OCI-M2 (cell line): ENCODE data around the gene SCAF8.

Experiments
- DNase-seq: peaks from one replicate; lab custom pipeline; 2025; ENCODE audit not compliant: unreplicated experiment; lab: John Stamatoyannopoulos, UW

SCAF8 gene

DNA sequence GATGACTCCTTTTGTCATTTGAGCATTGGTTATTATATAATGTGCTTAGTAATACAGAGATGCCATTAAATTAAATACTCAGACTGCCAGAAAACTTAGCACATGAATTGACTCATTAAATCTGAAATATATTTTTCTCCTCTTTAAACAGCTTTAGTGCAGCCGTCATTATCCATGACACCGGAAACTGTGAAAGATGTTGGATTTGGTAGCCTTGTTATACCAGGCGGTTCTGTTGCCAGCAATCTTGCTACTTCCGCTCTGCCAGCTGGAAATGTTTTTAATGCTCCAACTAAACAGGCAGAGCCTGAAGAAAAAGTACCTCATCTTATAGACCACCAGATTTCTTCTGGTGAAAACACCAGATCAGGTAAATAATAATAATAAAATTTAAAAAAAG is 97.6 kb downstream of the SCAF8 start:
- no peak for DNase-seq

DNA sequence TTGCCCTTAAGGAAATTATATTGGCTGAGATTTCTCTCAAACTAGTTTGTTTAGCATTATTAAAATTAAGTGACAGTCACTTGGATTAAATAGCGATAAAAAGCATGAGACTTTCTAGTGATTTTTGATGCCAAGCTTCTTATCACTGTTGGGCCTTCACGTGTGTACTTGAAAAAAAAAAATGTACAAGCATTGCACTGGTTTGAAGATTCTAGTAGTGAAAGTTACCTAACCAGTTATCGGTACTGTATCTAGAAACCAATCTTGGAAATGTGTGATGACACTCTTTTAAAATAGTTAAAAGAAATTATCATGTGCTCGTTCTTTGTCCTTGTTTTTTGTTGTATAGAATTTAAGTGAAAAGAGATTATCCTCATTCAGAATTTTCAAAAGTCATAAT is 102.1 kb downstream of the SCAF8 start:
- no peak for DNase-seq

DNA sequence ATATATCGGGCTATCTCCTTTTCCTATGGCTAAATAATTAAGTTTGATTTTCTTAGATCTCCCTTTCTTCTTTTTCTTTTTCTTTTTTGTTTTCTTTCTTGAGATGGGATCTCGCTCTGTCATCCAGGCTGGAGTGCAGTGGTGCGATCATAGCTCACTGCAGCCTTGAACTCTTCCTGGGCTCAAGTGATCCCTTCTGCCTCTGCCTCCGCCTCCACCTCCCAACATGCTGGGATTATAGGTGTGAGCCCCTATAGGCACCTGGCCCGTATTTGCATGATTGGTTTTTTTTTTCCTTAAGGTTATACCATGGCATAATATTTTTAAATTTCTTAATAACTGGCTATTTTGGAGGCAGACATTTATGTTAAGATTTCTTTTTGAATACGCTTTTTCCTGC is 106.3 kb downstream of the SCAF8 start:
- no peak for DNase-seq

DNA sequence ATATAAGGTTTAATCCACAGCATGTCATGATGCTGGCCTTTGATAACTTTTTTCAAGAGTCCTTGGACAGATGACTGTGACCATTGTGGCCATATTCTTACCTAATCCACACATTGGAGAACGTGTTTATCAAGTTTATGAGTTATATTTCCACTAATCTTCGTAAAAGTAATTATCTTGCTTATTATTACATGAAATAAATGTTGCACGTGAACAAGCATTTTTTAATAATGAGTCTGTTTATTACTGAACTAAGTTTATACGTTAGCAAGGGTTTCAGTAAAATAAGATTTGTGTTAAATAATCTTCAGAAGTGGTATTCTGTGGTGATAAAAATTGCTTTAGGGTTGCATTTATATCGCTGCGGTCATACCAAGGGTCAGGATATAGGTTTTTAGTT is 107.1 kb downstream of the SCAF8 start:
- DNase-seq = no peak

GRCh38 chr6:154841109-154841508 is 107.9 kb downstream of the SCAF8 start:
- DNase-seq = no peak

- no peak for DNase-seq
Observed at GRCh38 chr6:154842833-154843232, 109.6 kb downstream of the SCAF8 start.

DNA sequence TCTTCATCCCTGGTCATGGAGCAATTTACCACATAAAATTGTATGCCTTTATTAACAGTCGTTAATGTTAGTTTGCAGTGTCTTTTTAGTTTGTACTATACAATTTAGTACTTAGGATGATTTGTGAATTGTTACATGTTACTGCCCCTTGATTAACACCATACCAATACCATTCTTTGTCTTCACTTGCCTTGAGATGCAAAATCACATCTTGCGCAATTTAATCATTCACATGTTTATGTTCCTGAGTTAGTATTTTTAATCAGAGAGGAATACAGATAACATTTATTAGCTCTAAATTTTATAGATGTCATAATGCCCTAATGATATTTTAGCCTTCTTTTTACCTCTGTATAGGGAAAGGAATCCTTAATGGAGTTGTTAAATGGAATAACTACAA is 114.1 kb downstream of the SCAF8 start:
- DNase-seq = no peak

GRCh38 chr6:154848580-154848979 is 115.4 kb downstream of the SCAF8 start:
- no peak for DNase-seq

DNA sequence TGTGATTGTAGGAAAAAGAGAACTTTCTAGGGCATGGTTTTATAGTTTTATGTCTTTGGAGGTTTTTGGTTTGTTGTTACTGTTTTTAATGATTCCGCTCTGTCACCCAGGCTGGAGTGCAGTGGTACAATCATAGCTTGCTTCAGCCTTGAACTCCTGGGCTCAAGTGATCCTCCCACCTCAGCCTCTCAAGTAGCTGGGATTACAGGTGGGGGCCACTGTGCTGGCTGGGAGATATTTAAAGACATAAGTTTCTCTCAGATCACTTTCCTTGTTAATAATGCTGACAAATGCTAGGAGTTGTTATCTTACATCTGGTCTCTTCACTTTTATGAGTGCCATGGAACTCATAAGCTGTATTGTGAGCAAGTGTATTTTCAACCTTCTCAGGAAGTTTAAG is 116.3 kb downstream of the SCAF8 start:
- DNase-seq = no peak

DNA sequence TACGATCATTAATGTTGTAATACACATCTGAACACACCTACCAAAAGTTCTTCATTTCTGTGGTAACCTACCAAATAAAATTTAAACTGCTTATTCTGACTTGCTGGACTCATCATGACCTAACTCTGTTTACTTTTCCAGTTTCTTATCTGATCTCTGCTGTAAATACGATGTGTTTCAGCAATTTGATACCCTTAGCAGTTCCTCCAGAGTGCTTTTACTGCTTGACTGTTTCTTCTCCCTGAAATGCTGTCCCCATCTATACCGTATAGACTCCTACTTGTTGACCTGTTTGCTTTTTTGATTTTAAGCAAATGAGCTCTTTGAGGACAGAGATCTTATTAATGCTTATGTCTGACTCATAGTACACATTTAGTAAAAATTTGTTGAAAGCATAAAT is 119.5 kb downstream of the SCAF8 start:
- DNase-seq = no peak

- no peak for DNase-seq
Observed at GRCh38 chr6:154857529-154857928, 124.3 kb downstream of the SCAF8 start.

- no peak for DNase-seq
Observed at GRCh38 chr6:154861825-154862224, 128.6 kb downstream of the SCAF8 start.

- no peak for DNase-seq
Observed at GRCh38 chr6:154862536-154862935, 129.3 kb downstream of the SCAF8 start.

GRCh38 chr6:154864066-154864430 is 130.8 kb downstream of the SCAF8 start:
- no peak for DNase-seq

- no peak for DNase-seq
Observed at GRCh38 chr6:154865291-154865690, 132.1 kb downstream of the SCAF8 start.

DNA sequence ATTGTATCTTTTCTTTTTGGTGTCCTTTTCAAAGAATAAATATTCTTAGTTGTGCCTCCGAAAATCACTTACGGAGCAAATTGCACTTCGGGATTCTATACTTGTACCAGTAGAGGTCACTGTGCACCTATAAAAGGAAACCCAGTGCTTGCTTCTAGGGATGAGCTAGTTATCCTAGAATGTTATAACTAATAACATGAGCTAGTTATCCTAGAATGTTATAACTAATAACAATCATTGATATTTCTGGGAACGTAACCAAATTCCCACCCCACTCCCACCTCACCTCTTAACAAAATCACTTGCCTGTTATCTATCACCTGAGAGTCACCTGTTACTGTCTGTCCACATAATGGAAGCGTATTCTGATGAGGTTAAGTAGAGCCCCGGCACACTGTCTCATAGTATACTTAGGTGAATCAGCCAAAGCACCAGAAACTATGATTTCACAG is 135.0 kb downstream of the SCAF8 start:
- no peak for DNase-seq

GRCh38 chr6:154872542-154873114 is 139.4 kb downstream of the SCAF8 start:
- no peak for DNase-seq

DNA sequence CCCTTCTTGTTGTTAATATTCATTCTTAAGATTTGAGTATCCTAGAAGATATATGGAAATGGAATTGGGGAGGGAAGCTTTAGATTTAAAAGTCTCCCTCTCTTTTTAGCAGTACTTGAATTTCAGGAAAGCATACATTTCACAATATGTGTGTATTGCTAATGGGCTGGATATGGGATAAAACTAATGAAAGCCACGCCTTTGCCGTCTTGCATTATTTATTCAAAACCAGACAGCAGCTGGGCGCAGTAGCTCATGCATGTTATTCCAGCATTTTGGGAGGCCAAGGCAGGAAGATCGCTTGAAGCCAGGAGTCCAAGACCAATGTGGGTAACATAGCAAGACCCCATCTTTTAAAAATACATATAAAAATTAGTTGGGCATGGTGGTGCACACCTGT is 140.3 kb downstream of the SCAF8 start:
- DNase-seq = no peak

DNA sequence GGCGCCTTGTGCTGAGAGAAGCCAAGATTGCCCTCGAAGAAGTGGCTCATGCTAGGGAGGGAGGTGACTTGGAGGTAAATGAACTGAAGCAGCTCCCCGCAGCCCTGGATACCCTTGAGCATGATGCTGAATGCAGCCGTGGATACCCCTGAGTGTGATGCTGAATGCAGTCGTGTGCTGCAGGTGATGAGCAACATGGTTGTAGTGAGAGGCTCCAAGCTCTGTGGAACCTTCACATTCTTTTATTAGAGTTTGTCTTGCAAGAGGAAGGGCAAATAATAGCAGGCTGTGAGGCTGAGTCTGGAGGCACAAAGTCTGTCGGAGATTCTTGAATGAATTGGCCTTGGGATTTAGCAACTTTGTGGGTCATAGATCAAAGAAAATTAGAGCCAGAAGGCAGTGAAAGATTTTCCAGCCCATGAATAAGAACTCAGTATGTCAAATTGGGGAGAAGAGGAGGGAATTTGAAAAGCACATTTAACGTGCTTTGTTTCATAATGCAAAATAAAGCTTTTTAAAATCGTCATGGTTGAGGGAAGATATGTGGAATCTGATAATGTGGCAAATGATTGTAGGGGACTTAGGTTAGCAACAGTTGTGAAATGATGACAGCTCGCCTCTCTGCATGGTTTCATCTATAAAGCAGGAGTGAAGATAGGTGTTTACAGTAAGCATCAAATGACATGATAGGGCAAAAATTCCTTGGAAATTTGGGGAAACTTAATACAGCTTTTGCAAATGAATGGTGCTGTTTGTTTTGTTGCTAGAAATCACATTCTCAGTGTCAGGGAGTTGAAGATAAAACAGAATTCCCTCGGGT is 141.8 kb downstream of the SCAF8 start:
- no peak for DNase-seq

- no peak for DNase-seq
Observed at GRCh38 chr6:154876486-154877280, 143.5 kb downstream of the SCAF8 start.

GRCh38 chr6:154878871-154879491 is 145.8 kb downstream of the SCAF8 start:
- DNase-seq = no peak

DNA sequence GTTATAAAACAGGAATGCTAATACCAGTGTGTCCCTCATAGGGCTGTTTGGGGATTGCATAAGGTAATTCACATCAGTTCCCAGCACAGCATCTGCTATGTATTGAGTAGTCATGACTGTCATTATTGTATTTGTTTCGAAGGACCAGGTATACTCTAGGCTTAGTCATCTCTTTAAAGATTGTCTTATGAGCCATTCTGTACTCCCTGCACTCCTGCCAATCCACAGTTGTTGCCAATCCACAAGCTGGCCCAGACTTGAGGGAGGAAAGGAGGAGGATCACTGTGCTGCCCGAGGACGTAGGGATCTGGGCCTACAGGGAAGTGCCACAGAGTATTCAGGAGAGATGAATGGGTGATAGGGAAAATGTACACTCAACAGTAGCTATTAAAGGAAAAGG is 148.9 kb downstream of the SCAF8 start:
- DNase-seq = no peak
